ENCODE results near the gene SIRPB2. TPM values are rescaled to one million over a fixed set of nuclear protein-coding genes. Genes with fewer than 3 reads are reported as not detected.

SIRPB2 gene
- total RNA-seq, 1 experiment from 2014 or later, result not detected

DNA sequence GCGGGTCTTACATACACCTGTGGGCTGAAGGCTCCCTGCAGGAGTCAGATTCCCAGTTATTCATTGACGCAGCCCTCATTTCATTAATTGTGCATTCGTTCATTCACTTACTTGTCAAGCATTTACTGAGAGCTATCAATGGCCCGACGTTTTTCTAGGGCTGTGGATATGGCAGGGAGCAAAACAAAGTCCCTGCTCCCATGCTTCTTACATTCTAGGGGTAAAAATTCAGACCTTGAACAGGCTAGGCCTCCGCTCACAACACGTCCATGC is 24.2 kb downstream of the SIRPB2 start:
- peaks cover 5% of the 10 kb centered on the region for H3K27me3 Mint-ChIP-seq (ENCODE audit: low read depth)
- peaks cover 6 to 21% (median 17%) of the 10 kb centered on the region in 3 experiments; a peak in 6 of 7 replicates for H3K36me3 Mint-ChIP-seq (ENCODE audit: insufficient read depth in 1 of 3, low read depth in 3 of 3)
- peaks cover 35 to 40% of the 10 kb centered on the region in 2 experiments for H3K4me1 Mint-ChIP-seq
- Histone ChIP-seq H3K9ac (ENCODE audit: extremely low read depth, insufficient read length, low read length) (no peak overlapping the region), H2BK120ac (ENCODE audit: low read depth, low read length, poor library complexity, severe bottlenecking) (no peak overlapping the region), H3K4me1 (ENCODE audit: insufficient read depth, low read length) (no peaks in the 10 kb centered on the region; the same call in 1 of the 2 replicates), H2BK5ac (ENCODE audit: insufficient read length, low read length) (no peak overlapping the region), H2AK5ac (ENCODE audit: insufficient read length, low read length) (no peak overlapping the region), H4K8ac (replicated peaks; ENCODE audit: insufficient read length, low read depth, low read length) (no peak overlapping the region), H3K79me2 (ENCODE audit: insufficient read depth, low read length) (peaks cover 12% of the 10 kb centered on the region; the same call in 1 of the 2 replicates), H2AFZ (ENCODE audit: low read length) (no peak overlapping the region), H3K27me3 (ENCODE audit: insufficient read depth, low read length) (no peaks in the 10 kb centered on the region), H4K91ac (ENCODE audit: insufficient read length, low read depth, low read length) (no peak overlapping the region), H3K56ac (ENCODE audit: insufficient read length, low read depth, low read length) (no peak overlapping the region), H3K9me3 (ENCODE audit: control insufficient read depth, low read depth, low read length) (no peaks in the 10 kb centered on the region), H3K23me2 (ENCODE audit: insufficient read length, low read depth, low read length, poor library complexity, severe bottlenecking) (peaks cover 7% of the 10 kb centered on the region), H4K20me1 (ENCODE audit: control insufficient read depth, insufficient read depth, insufficient read length) (no peaks in the 10 kb centered on the region), H3T11ph (ENCODE audit: low read length) (no peak overlapping the region), H2BK12ac (ENCODE audit: insufficient read length, low read depth, low read length) (no peak overlapping the region), H3K18ac (ENCODE audit: insufficient read length, low read depth, low read length) (peak overlapping the region; percentile 76), H4K5ac (ENCODE audit: insufficient read length, low read depth, low read length) (no peak overlapping the region), H3K4me2 (ENCODE audit: insufficient read depth, insufficient read length, low read length) (peak overlapping the region; percentile 26), H2BK15ac (ENCODE audit: low read depth, low read length) (no peak overlapping the region), H3K79me1 (ENCODE audit: insufficient read depth, low read depth, low read length, poor library complexity, severe bottlenecking) (peaks cover 18% of the 10 kb centered on the region), H3K27ac (ENCODE audit: insufficient read length, low read depth, low read length) (no peak overlapping the region), H3K4ac (ENCODE audit: low read depth, low read length) (no peak overlapping the region), H3K23ac (ENCODE audit: insufficient read length, low read depth, low read length) (no peak overlapping the region), H3K14ac (ENCODE audit: insufficient read depth, low read length) (no peak overlapping the region; the same call in 1 of the 2 replicates), H2BK20ac (ENCODE audit: low read depth, low read length, poor library complexity, severe bottlenecking) (no peak overlapping the region)
- no peaks in the 10 kb centered on the region; a peak in 1 of 5 replicates for H3K9me3 Mint-ChIP-seq
- no CpG with 5 or more reads among the region's 7 CpGs for WGBS (ENCODE audit: extremely low coverage, insufficient read length, low lambda C conversion rate)
- peak overlapping the region; percentile 71 to 80 for H3K4me3 Mint-ChIP-seq
- DNase-seq, result no peak
- TF ChIP-seq, protein P1, sequence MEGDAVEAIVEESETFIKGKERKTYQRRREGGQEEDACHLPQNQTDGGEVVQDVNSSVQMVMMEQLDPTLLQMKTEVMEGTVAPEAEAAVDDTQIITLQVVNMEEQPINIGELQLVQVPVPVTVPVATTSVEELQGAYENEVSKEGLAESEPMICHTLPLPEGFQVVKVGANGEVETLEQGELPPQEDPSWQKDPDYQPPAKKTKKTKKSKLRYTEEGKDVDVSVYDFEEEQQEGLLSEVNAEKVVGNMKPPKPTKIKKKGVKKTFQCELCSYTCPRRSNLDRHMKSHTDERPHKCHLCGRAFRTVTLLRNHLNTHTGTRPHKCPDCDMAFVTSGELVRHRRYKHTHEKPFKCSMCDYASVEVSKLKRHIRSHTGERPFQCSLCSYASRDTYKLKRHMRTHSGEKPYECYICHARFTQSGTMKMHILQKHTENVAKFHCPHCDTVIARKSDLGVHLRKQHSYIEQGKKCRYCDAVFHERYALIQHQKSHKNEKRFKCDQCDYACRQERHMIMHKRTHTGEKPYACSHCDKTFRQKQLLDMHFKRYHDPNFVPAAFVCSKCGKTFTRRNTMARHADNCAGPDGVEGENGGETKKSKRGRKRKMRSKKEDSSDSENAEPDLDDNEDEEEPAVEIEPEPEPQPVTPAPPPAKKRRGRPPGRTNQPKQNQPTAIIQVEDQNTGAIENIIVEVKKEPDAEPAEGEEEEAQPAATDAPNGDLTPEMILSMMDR (conservative IDR thresholded peaks at IDR 0.05), result no peak; the same call in 2 of the 3 replicates
- H3K27ac Mint-ChIP-seq, result no peak overlapping the region
